ENCODE data around the gene VPS26A.

The VPS26A gene

GRCh38 chr10:69211104-69211503, 87.1 kb downstream of the VPS26A start:
- no peak overlapping the region for H3K4me3 ChIP-seq (replicated peaks in 1 of 2; ENCODE audit: low read depth in 2 of 2, low read length in 2 of 2)
- TF ChIP-seq, protein P1, sequence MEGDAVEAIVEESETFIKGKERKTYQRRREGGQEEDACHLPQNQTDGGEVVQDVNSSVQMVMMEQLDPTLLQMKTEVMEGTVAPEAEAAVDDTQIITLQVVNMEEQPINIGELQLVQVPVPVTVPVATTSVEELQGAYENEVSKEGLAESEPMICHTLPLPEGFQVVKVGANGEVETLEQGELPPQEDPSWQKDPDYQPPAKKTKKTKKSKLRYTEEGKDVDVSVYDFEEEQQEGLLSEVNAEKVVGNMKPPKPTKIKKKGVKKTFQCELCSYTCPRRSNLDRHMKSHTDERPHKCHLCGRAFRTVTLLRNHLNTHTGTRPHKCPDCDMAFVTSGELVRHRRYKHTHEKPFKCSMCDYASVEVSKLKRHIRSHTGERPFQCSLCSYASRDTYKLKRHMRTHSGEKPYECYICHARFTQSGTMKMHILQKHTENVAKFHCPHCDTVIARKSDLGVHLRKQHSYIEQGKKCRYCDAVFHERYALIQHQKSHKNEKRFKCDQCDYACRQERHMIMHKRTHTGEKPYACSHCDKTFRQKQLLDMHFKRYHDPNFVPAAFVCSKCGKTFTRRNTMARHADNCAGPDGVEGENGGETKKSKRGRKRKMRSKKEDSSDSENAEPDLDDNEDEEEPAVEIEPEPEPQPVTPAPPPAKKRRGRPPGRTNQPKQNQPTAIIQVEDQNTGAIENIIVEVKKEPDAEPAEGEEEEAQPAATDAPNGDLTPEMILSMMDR (IDR thresholded peaks at IDR 0.05; ENCODE audit: low read depth, low read length), result no peak
- DNase-seq (ENCODE audit: low read depth in 2 of 2), result no peak

GRCh38 chr10:69211524-69211923, 87.5 kb downstream of the VPS26A start:
- no peak overlapping the region for H3K4me3 ChIP-seq (replicated peaks in 1 of 2; ENCODE audit: low read depth in 2 of 2, low read length in 2 of 2)
- TF ChIP-seq, protein P1 (IDR thresholded peaks at IDR 0.05; ENCODE audit: low read depth, low read length), result no peak
- no peak for DNase-seq (ENCODE audit: low read depth in 2 of 2)

- DNase-seq (ENCODE audit: low read depth in 2 of 2), result no peak
- H3K4me3 ChIP-seq (replicated peaks in 1 of 2; ENCODE audit: low read depth in 2 of 2, low read length in 2 of 2), result no peak overlapping the region
- TF ChIP-seq, protein P1 (IDR thresholded peaks at IDR 0.05; ENCODE audit: low read depth, low read length), result no peak
Measured at GRCh38 chr10:69213591-69214311, 89.8 kb downstream of the VPS26A start.

DNA sequence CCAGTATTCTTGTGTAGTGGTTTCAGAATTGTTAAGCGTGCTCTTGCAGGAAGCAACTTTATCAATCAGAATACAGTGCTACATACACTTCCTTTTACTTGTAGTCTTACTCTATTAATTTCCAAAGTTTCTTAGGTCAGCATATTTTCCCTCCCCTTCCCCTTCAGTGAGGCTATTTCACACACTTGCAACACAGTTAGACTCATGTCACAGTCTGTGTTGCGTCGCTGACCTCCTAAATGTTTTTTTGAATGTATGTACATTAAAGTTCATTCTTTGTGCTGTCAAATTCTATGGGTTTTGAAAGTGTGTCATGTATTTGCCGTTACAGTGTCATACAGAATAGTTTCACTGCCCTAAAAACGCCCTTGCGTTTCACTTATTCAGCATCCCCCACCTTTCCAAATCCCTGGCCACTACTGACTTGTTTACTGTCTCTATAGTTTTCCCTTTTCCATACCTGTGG, 90.7 kb downstream of the VPS26A start:
- TF ChIP-seq, protein P1 (IDR thresholded peaks at IDR 0.05; ENCODE audit: low read depth, low read length), result no peak
- DNase-seq (ENCODE audit: low read depth in 2 of 2), result no peak
- no peak overlapping the region for H3K4me3 ChIP-seq (replicated peaks in 1 of 2; ENCODE audit: low read depth in 2 of 2, low read length in 2 of 2)

DNA sequence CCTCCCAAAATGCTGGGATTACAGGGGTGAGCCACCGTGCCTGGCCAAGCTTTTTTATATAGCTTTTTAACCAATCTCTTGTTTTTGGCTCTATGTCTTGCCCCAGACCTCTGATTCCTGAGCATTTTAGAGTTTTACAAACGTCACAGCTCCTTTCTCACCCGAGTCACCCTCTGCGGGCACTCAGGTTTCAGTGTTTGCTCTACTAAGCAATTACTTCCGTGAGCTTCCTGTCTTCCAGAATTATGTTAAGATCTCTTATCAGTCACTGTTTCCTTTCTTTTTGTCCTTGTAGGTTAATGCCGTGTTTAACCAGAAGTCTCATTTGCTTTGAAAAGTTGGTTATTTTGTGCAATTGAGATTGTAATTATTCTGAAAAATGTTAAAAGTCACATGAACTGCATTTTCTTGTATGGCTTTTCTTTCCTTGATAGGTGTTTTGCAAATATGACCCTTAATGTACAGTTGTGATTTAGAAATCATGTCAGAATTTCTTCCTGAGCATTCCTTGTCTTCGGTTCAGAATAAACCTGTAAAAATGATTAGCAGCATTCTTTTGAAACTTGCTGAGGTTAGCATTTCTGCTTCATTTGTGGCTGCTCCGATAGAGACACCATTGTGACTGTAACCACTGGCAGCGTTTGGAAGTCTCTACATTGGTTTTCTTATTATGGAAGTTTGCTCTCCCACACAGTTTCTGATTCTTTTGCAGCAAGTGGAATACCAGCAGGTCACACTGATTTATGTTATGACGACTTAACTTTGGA, 91.6 kb downstream of the VPS26A start:
- TF ChIP-seq, protein P1 (IDR thresholded peaks at IDR 0.05; ENCODE audit: low read depth, low read length), result no peak

DNA sequence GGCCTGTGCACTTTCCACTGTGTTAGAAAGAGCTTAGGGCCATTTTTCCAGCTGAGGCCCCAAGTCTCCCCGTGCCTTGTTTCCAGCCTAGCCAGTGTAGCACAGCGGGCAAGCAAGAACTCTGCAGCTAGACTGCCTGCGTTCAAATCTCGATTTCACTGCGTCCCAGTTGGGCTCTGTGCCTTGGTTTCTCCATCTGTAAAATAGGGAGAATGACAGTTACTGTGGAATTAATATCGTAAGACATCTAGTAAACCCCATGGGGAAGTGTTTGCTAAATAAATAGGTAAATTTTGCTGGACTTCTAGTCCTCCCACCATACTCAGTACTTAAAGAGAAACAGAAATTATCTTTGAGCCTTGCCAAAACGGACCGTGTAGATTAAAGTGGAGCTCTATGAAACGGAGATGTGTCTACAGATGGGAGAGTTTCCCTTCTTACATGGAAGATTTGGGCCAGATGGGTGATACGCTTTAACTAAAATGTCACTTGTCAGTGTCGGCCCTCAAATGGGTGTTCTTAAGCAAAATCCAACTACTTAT, 92.7 kb downstream of the VPS26A start:
- no peak for DNase-seq (ENCODE audit: low read depth in 2 of 2)
- no peak overlapping the region for H3K4me3 ChIP-seq (replicated peaks in 1 of 2; ENCODE audit: low read depth in 2 of 2, low read length in 2 of 2)
- TF ChIP-seq, protein P1 (IDR thresholded peaks at IDR 0.05; ENCODE audit: low read depth, low read length), result no peak

More for the DNA sequence above, 91.6 kb downstream of the VPS26A start:
- DNase-seq (ENCODE audit: low read depth in 2 of 2), result no peak
- no peak overlapping the region for H3K4me3 ChIP-seq (replicated peaks in 1 of 2; ENCODE audit: low read depth in 2 of 2, low read length in 2 of 2)

Measured in cardiac fibroblast (primary cell).